GM21786 (cell line): ENCODE measurements around the gene CACNA1B.

Experiments
- ATAC-seq: cut with Tn5 transposase; IDR thresholded peaks from one replicate; pipeline ENCODE4 v1.9.1; 2021; ENCODE audit not compliant: unreplicated experiment

Gene CACNA1B

GRCh38 chr9:137918331-137919094 lies 40.9 kb downstream of the CACNA1B start:
- ATAC-seq, result no peak

- ATAC-seq, result no peak
Measured at GRCh38 chr9:137919095-137919465, 41.5 kb downstream of the CACNA1B start.

- no peak for ATAC-seq
Measured at GRCh38 chr9:137919649-137920141, 42.1 kb downstream of the CACNA1B start.

GRCh38 chr9:137920753-137921152 lies 43.2 kb downstream of the CACNA1B start:
- no peak for ATAC-seq

GRCh38 chr9:137924169-137924568 lies 46.6 kb downstream of the CACNA1B start:
- no peak for ATAC-seq

GRCh38 chr9:137924761-137925369 lies 47.3 kb downstream of the CACNA1B start:
- no peak for ATAC-seq

GRCh38 chr9:137943655-137944054 lies 66.1 kb downstream of the CACNA1B start:
- no peak for ATAC-seq

GRCh38 chr9:137945581-137945980 lies 68.0 kb downstream of the CACNA1B start:
- no peak for ATAC-seq

- no peak for ATAC-seq
Measured at GRCh38 chr9:137946993-137947392, 69.4 kb downstream of the CACNA1B start.

- ATAC-seq, result no peak
Measured at GRCh38 chr9:137948642-137949041, 71.1 kb downstream of the CACNA1B start.

GRCh38 chr9:137949260-137949659 lies 71.7 kb downstream of the CACNA1B start:
- ATAC-seq, result no peak

- ATAC-seq, result no peak
Measured at GRCh38 chr9:137951107-137951506, 73.5 kb downstream of the CACNA1B start.

- ATAC-seq, result no peak
Measured at GRCh38 chr9:137951597-137952490, 74.3 kb downstream of the CACNA1B start.

- ATAC-seq, result no peak
Measured at GRCh38 chr9:137952976-137953666, 75.5 kb downstream of the CACNA1B start.

GRCh38 chr9:137953683-137954438 lies 76.3 kb downstream of the CACNA1B start:
- no peak for ATAC-seq

- ATAC-seq, result no peak
Measured at GRCh38 chr9:137955224-137955570, 77.6 kb downstream of the CACNA1B start.

GRCh38 chr9:137955586-137955985 lies 78.0 kb downstream of the CACNA1B start:
- ATAC-seq, result no peak

GRCh38 chr9:137956039-137956438 lies 78.5 kb downstream of the CACNA1B start:
- ATAC-seq, result no peak

GRCh38 chr9:137956688-137957385 lies 79.3 kb downstream of the CACNA1B start:
- no peak for ATAC-seq
